Measurements from ENCODE around the gene PODXL2.

The PODXL2 gene

GRCh38 chr3:127714125-127714571 is 85.2 kb downstream of the PODXL2 start:
- no peaks in the 10 kb centered on the region for H3K4me1 ChIP-seq (ENCODE audit: insufficient read depth, low read length)
- no peak overlapping the region for H3K9ac ChIP-seq (ENCODE audit: low read depth, low read length)
- no peak overlapping the region for H3K27ac ChIP-seq (ENCODE audit: low read length)
- H3K36me3 ChIP-seq (ENCODE audit: insufficient read depth, low read length), result no peaks in the 10 kb centered on the region
- DNase-seq (no peak), ATAC-seq (ENCODE audit: insufficient read depth, low read depth) (no peak)
- H3K4me2 ChIP-seq (ENCODE audit: insufficient read depth, low read length), result no peak overlapping the region
- no peaks in the 10 kb centered on the region for H4K20me1 ChIP-seq (ENCODE audit: insufficient read depth, low read length)
- H3K79me2 ChIP-seq (ENCODE audit: insufficient read depth, low read length), result no peaks in the 10 kb centered on the region
- peaks cover 4% of the 10 kb centered on the region for H3K27me3 ChIP-seq (ENCODE audit: insufficient read depth, low read length, poor library complexity)
- no peak for TF ChIP-seq CTCF (IDR thresholded peaks at IDR 0.05; ENCODE audit: borderline replicate concordance, extremely low read depth, low read length, poor library complexity, severe bottlenecking)
- no peak for TF ChIP-seq EZH2 (IDR thresholded peaks at IDR 0.05; ENCODE audit: borderline replicate concordance, low read depth, low read length, severe bottlenecking)
- no peak overlapping the region for H2AFZ ChIP-seq (ENCODE audit: low read depth, low read length)
- H3K4me3 ChIP-seq (ENCODE audit: low read depth in 1 of 2, low read length in 2 of 2), result no peak overlapping the region
- H3K9me3 ChIP-seq (ENCODE audit: insufficient read depth, low read length, severe bottlenecking), result no peaks in the 10 kb centered on the region

- H3K4me2 ChIP-seq (ENCODE audit: insufficient read depth, low read length), result no peak overlapping the region
- H3K27me3 ChIP-seq (ENCODE audit: insufficient read depth, low read length, poor library complexity), result peaks cover 4% of the 10 kb centered on the region
- H3K9ac ChIP-seq (ENCODE audit: low read depth, low read length), result no peak overlapping the region
- no peaks in the 10 kb centered on the region for H3K9me3 ChIP-seq (ENCODE audit: insufficient read depth, low read length, severe bottlenecking)
- DNase-seq, result no peak
- no peak overlapping the region for H3K27ac ChIP-seq (ENCODE audit: low read length)
- no peak overlapping the region for H2AFZ ChIP-seq (ENCODE audit: low read depth, low read length)
- no peaks in the 10 kb centered on the region for H3K4me1 ChIP-seq (ENCODE audit: insufficient read depth, low read length)
- no peak overlapping the region for H3K4me3 ChIP-seq (ENCODE audit: low read depth in 1 of 2, low read length in 2 of 2)
- ATAC-seq (ENCODE audit: insufficient read depth, low read depth), result no peak
- no peaks in the 10 kb centered on the region for H3K36me3 ChIP-seq (ENCODE audit: insufficient read depth, low read length)
- no peak for TF ChIP-seq CTCF (IDR thresholded peaks at IDR 0.05; ENCODE audit: borderline replicate concordance, extremely low read depth, low read length, poor library complexity, severe bottlenecking)
- no peak for TF ChIP-seq EZH2 (IDR thresholded peaks at IDR 0.05; ENCODE audit: borderline replicate concordance, low read depth, low read length, severe bottlenecking)
- no peaks in the 10 kb centered on the region for H4K20me1 ChIP-seq (ENCODE audit: insufficient read depth, low read length)
- H3K79me2 ChIP-seq (ENCODE audit: insufficient read depth, low read length), result no peaks in the 10 kb centered on the region
Observed at GRCh38 chr3:127714866-127715265, 85.9 kb downstream of the PODXL2 start.

GRCh38 chr3:127715532-127715931 is 86.5 kb downstream of the PODXL2 start:
- Histone ChIP-seq H3K4me1 (ENCODE audit: insufficient read depth, low read length) (no peaks in the 10 kb centered on the region), H2AFZ (ENCODE audit: low read depth, low read length) (no peak overlapping the region), H3K27me3 (ENCODE audit: insufficient read depth, low read length, poor library complexity) (peaks cover 4% of the 10 kb centered on the region), H3K27ac (ENCODE audit: low read length) (no peak overlapping the region), H3K9ac (ENCODE audit: low read depth, low read length) (no peak overlapping the region), H3K9me3 (ENCODE audit: insufficient read depth, low read length, severe bottlenecking) (no peaks in the 10 kb centered on the region), H4K20me1 (ENCODE audit: insufficient read depth, low read length) (no peaks in the 10 kb centered on the region), H3K36me3 (ENCODE audit: insufficient read depth, low read length) (no peaks in the 10 kb centered on the region), H3K4me3 (ENCODE audit: low read depth in 1 of 2, low read length in 2 of 2) (no peak overlapping the region), H3K4me2 (ENCODE audit: insufficient read depth, low read length) (no peak overlapping the region), H3K79me2 (ENCODE audit: insufficient read depth, low read length) (no peaks in the 10 kb centered on the region)
- ATAC-seq (ENCODE audit: insufficient read depth, low read depth), result no peak
- DNase-seq, result no peak
- no peak for TF ChIP-seq EZH2 (IDR thresholded peaks at IDR 0.05; ENCODE audit: borderline replicate concordance, low read depth, low read length, severe bottlenecking)

- no peaks in the 10 kb centered on the region for H3K36me3 ChIP-seq (ENCODE audit: insufficient read depth, low read length)
- no peaks in the 10 kb centered on the region for H3K79me2 ChIP-seq (ENCODE audit: insufficient read depth, low read length)
- H3K4me2 ChIP-seq (ENCODE audit: insufficient read depth, low read length), result no peak overlapping the region
- DNase-seq (no peak), ATAC-seq (ENCODE audit: insufficient read depth, low read depth) (no peak)
- H2AFZ ChIP-seq (ENCODE audit: low read depth, low read length), result no peak overlapping the region
- H3K9ac ChIP-seq (ENCODE audit: low read depth, low read length), result no peak overlapping the region
- H3K9me3 ChIP-seq (ENCODE audit: insufficient read depth, low read length, severe bottlenecking), result no peaks in the 10 kb centered on the region
- H3K4me3 ChIP-seq (ENCODE audit: low read depth in 1 of 2, low read length in 2 of 2), result no peak overlapping the region
- H3K4me1 ChIP-seq (ENCODE audit: insufficient read depth, low read length), result no peaks in the 10 kb centered on the region
- no peak overlapping the region for H3K27ac ChIP-seq (ENCODE audit: low read length)
- peaks cover 4% of the 10 kb centered on the region for H3K27me3 ChIP-seq (ENCODE audit: insufficient read depth, low read length, poor library complexity)
- no peaks in the 10 kb centered on the region for H4K20me1 ChIP-seq (ENCODE audit: insufficient read depth, low read length)
- TF ChIP-seq EZH2 (IDR thresholded peaks at IDR 0.05; ENCODE audit: borderline replicate concordance, low read depth, low read length, severe bottlenecking) (no peak), CTCF (IDR thresholded peaks at IDR 0.05; ENCODE audit: borderline replicate concordance, extremely low read depth, low read length, poor library complexity, severe bottlenecking) (no peak)
Observed at GRCh38 chr3:127716384-127716783, 87.4 kb downstream of the PODXL2 start.

Data from DND-41 (cell line).